ENCODE results near the gene C1orf198.
"Not testable (repeated sequence)": the region's sequence is repeated elsewhere in the genome, so short reads cannot be mapped to it uniquely, and the experiment has no call there.

C1orf198 gene

GRCh38 chr1:230860617-230861384 is 7.5 kb downstream of the C1orf198 start:
- no peak for DNase-seq (ENCODE audit: low read depth in 2 of 2)

- no peak for DNase-seq (ENCODE audit: low read depth in 2 of 2)
Measured at GRCh38 chr1:230858918-230859729, 9.2 kb downstream of the C1orf198 start.

DNA sequence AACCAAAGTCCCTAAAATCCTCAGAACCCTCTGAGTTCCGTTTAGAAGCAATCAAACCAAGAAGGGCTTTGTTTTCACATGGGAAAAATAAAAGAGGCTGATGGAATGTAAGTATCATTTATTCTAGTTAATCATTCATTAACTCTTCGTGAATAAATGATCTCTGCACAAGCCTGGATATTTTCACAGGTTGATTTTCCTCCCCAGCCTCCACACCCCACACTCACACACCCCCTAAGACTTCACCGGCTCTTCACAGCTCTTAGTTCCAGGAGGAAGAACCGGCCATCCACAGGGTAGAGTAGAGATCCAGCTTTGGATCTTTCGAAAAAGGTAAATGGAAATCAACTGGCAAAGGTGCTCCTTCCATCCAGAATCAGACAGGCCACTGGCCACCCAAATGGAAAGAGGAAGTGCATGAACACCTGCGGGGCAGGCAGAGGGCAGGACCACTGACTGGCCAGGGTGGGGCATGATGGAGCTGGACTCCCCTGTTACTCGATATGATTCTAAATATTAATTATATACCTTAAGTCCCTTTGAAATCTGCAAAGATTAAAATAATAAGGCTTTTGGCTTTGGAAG is 10.0 kb downstream of the C1orf198 start:
- no peak for DNase-seq (ENCODE audit: low read depth in 2 of 2)

GRCh38 chr1:230857822-230858221 is 10.5 kb downstream of the C1orf198 start:
- DNase-seq (ENCODE audit: low read depth in 2 of 2): no peak

GRCh38 chr1:230857077-230857476 is 11.2 kb downstream of the C1orf198 start:
- DNase-seq (ENCODE audit: low read depth in 2 of 2): no peak

GRCh38 chr1:230855886-230856285 is 12.4 kb downstream of the C1orf198 start:
- DNase-seq (ENCODE audit: low read depth in 2 of 2): no peak

- DNase-seq (ENCODE audit: low read depth in 2 of 2): no peak
Measured at GRCh38 chr1:230854423-230854822, 13.9 kb downstream of the C1orf198 start.

GRCh38 chr1:230853731-230854130 is 14.6 kb downstream of the C1orf198 start:
- no peak for DNase-seq (ENCODE audit: low read depth in 2 of 2)

GRCh38 chr1:230852959-230853358 is 15.4 kb downstream of the C1orf198 start:
- no peak for DNase-seq (ENCODE audit: low read depth in 2 of 2)

DNA sequence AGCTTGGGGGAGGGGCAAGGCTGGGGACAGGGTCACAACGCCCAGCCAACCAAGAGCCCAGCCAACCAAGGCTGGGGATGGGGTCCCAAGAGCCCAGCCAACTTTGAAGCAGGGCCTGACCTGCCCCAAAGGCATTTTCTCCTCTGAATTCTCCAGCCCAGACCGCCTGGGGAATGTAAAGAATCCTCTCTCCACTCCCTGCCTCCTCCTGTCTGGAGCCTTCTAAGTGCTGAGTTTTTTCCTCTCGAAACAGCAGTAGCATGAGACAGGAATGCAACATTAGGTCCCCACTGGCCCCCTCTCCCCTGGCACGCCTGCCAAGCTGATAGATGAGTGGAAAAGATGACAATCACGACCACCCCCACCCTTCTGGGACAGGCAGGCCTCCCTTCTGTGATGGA is 17.0 kb downstream of the C1orf198 start:
- DNase-seq (ENCODE audit: low read depth in 2 of 2): no peak

DNA sequence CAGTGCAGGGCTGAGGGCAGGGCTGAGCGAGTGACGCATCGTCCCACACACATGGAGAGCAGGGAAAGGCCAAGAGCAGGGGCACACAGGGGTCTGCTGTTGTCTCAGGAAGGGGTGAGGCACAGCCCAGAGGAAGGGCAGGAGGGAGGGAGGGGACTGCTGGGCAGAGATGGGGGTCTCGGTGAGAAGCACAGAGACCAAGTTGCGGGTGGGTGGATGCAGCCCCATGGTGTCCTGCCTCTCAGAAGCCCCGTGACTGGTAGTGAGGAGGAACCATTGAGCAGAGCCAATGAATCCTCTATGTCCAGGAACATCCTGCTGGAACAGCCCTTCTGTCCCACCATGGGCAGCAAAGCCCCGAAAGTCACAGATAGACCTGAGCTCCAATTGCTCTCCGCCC is 17.8 kb downstream of the C1orf198 start:
- DNase-seq (ENCODE audit: low read depth in 2 of 2): no peak

GRCh38 chr1:230849451-230850224 is 18.7 kb downstream of the C1orf198 start:
- DNase-seq (ENCODE audit: low read depth in 2 of 2): no peak

GRCh38 chr1:230848235-230848634 is 20.1 kb downstream of the C1orf198 start:
- DNase-seq (ENCODE audit: low read depth in 2 of 2): no peak

DNA sequence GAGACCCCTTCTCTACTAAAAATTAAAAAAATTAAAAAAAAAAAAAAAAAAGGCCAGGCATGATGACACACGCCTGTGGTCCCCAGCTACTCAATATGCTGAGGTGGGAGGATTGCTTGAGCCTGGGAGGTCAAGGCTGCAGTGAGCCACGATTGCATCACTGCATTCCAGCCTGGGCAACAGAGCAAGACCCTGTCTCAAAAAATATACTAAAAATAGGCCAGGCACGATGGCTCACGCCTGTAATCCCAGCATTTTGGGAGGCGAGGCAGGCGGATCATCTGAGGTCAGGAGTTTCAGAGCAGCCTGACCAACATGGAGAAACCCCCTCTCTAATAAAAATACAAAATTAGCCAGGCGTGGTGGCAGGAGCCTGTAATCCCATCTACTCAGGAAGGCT is 23.1 kb downstream of the C1orf198 start:
- not testable (repeated sequence) for DNase-seq (ENCODE audit: low read depth in 2 of 2)

- no peak for DNase-seq (ENCODE audit: low read depth in 2 of 2)
Measured at GRCh38 chr1:230844561-230844960, 23.8 kb downstream of the C1orf198 start.

GRCh38 chr1:230843503-230844309 is 24.6 kb downstream of the C1orf198 start:
- DNase-seq (ENCODE audit: low read depth in 2 of 2): no peak

DNA sequence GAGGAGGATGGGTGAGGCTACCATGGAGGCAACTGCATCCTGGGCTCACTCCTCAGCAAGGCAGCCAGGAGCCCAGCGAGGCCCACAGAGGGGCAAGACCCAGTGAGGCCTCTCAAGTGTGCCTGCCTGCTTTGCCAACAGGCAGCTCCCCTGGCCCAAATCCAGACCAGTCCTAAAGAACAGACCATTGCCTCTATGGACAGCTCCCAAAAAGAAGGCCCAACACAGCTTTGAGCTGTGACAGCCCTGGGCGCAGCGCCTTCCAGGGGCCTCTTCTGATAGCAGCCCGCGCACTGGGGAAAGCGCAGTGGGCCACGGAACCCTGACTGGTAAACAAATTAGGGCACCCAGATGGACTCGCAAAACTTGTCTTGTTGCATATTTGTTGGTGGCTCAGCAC is 25.5 kb downstream of the C1orf198 start:
- no peak for DNase-seq (ENCODE audit: low read depth in 2 of 2)

- DNase-seq (ENCODE audit: low read depth in 2 of 2): no peak
Measured at GRCh38 chr1:230839173-230839572, 29.1 kb downstream of the C1orf198 start.

DNA sequence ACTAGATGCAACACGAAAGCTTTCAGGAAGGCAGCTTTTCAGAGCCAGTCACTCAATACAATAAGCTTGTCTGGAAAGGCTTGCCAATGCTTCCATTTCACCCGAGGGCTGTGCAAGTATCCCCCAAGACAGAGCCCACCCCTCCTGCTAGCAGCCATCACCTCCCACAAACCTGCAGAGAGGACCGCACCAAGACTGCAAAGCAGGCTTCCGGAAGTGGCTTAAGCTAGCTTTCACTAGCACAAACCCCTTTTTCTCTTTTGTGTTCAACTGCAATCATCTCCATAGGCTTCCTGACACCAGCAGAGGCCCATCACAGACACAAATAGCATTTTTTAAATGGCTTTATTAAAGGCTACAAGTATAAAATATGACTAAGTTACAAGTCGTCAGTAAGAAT is 31.5 kb downstream of the C1orf198 start:
- DNase-seq (ENCODE audit: low read depth in 2 of 2): no peak

GRCh38 chr1:230836347-230836746 is 32.0 kb downstream of the C1orf198 start:
- DNase-seq (ENCODE audit: low read depth in 2 of 2): no peak

GRCh38 chr1:230834292-230834691 is 34.0 kb downstream of the C1orf198 start:
- DNase-seq (ENCODE audit: low read depth in 2 of 2): no peak

Measured in stimulated activated CD4-positive, alpha-beta T cell treated with anti-CD3 and anti-CD28 coated beads, Interleukin-1b, Interleukin-23, amount 100 ng/mL, for 4 hours (primary cell).